ENCODE data around the gene DNAJA2.

The DNAJA2 gene

DNA sequence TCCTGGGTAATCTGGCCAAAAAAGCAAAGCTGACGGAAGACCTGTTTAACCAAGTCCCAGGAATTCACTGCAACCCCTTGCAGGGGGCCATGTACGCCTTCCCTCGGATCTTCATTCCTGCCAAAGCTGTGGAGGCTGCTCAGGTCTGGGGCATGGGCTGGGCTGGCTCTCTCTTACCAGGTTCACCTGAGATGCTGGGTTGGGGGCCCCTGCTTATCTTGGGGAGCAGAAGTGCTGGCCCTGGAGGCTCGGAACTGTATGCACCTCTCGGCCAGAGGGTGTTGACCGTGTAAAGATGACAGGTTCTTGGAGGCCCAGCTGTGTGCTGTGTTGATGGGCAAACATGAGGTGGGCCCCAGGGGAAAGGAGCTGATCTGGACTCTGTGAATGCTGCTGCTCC, 49.1 kb downstream of the DNAJA2 start:
- DNase-seq = no peak

DNA sequence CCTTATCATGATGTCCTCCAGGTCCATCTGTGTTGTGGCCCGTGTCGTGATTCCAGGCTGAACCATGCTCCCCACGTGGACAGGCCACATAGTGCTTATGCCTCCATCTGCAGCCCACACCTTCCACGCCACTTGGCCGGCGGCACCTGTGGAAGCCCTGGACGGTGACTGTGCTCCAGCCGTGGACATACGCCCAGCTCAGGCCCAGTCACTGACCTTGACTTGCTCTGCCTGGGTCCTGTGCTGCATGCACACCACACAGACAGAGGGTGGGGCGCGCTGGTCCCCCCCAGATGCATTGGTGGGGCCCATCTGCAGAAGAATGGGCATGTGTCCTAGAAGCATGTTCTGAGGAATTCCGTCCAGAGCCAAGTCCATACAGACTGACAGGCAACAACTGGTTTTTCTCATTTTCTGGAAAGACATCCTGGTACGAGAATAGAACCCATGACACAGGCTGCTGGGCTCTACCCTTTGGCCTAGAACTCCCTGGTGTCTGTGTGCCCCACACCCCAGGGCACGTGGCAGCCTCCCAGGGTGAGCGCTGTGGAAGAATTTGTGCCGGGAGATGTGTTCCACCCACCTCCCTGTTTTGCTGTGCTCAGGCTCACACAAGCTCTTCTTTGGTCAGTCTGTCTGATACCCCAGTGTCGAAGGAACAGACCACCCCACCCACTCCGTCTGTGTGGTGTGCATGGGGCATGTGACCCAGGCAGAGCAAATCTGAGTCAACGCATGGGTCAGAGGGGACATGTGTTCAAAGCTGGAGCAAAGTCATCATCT, 49.8 kb downstream of the DNAJA2 start:
- no peak for DNase-seq

DNA sequence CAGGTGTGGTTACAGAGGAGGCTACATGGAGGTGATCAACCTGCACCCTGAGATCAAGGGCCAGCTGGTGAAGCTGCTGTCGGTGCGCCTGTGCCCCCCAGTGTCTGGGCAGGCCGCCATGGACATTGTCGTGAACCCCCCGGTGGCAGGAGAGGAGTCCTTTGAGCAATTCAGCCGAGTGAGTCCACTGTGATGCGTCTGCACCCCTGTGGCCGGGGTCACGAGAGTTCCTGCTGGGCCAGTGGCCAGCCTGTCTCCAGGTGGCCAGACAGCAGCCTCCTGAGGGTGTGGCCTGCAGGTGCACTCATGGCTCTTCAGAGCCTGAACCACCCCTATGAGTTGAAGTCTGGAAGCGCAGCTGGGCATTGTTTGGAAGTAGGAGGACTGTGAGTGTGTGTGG, 51.2 kb downstream of the DNAJA2 start:
- DNase-seq = no peak

DNA sequence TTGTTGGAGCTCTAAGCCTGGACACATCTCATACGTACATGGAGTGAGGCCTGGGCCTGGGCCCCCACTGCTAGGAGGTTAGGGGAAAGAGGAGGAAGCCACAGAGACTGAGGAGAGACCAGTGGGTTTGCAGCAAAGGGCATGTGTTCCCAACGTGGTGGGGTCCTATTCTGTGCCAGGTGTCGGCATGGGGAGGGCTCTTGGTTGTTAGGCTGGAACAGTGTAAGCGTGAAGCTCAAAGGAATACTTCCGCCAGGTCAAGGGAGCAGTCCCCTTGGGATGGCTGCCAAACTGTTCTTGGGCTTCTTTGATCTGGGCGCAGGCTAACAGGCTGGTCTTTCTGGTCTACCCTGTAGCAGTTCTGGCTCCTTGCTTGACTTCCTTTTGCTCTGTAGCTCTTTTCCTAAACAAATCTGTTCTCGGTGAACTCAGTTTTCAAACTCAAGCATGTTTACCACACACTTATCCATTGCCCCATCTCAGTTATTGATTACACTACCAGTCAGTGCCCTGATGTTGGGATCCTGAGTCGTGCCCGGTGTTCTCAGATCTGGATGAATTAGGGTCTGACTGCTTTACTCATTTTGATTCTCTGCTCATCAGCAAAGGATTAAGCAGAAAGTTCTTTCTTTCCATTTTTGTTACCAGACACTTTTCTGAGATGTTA, 52.9 kb downstream of the DNAJA2 start:
- no peak for DNase-seq

DNA sequence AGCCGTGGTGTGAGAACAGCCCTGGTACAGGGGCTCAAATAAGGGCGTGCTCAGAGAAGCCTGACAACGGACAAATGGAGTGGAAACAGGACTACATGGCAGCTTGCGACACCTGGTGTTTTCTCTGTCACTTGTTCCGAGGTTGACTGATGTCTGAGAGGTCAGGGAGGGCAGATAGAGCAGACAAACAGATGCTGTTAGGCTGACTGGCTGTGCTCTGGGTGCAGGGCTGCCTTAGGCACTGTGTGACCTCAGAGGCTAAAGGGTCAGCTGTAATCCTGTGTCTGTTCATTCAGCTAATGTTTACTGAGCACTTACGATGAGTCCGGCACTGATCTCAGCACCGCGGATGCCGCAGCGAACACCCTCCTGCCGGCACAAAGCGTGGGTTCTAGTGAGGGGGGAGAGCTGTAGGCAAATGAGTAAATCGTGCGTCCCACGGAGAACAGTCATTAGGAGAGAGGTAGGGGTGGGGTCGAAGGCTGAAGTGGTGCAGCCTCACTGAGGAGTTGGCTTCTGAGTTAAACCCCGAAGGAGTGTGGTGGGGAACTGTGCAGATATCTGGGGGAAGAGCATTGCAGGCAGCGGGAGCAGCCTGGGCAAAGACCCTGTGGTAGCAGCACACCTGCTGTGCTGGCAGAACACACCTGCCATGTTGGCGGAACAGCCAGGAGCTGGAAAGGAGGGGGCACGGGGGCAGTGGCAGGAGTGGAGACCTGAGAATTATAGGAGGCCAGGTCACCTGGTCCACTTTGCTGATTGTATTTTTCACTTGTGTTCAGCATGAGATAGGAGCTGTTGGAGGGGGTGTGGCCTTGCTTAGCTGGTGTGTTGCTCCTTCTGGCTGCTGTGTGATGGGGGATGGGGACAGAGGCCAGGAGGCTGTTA, 54.3 kb downstream of the DNAJA2 start:
- no peak for DNase-seq

DNA sequence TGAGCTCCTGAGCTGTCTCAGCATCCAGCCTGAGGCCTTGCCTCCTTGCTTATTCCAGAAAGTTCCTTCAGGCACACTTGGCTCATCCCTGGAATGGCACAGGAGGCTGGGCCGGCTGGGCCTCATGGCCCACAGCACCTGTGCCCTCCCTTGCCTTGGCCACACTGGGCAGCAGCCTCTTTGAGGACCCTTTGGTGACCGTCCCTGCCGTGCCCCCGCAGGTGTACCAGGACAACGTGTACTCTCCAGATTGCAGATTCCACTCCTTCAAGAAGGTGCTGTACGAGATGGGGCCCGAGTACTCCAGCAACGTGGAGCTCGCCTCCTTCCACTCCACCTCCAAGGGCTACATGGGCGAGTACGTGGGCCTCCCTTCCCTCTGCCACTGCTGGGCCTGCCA, 55.1 kb downstream of the DNAJA2 start:
- DNase-seq = no peak

DNA sequence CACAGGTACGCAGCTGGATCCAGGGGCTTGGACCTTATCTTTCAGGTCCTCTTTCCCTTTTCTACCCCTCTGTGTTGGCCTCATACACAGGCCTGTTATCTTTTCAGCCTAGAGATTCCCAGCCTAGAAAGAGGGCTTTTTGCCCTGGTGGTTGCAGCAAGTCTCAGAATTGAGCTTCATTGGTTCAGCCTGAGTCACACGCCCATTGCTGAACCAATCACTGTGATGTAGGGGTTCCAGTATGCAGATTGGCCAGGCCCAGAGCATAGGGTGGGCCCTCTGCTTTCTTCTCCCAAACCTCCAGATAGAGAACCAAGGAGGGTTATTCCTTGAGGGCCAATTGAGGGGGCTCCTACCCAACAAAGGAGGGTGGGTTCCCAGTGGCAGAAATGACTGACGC, 56.5 kb downstream of the DNAJA2 start:
- DNase-seq = no peak

DNA sequence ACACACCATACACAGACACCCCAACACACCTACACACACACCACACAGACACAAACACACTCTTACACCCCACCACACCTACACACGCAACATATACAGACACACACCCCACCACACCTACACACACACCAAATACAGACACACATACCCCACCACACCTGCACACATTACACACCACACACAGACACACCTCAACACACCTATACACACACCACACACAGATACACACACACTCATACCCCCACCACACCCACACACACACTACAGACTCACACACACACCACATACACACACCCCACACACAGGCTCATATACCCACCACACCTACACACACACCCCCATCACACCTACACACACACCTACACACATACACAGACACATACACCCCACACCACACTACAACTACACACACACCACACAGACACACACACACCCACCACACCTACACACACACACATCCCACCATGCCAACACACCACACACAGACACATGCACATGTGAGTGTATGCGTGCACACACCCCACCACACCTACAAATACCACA, 57.9 kb downstream of the DNAJA2 start:
- no peak for DNase-seq

DNA sequence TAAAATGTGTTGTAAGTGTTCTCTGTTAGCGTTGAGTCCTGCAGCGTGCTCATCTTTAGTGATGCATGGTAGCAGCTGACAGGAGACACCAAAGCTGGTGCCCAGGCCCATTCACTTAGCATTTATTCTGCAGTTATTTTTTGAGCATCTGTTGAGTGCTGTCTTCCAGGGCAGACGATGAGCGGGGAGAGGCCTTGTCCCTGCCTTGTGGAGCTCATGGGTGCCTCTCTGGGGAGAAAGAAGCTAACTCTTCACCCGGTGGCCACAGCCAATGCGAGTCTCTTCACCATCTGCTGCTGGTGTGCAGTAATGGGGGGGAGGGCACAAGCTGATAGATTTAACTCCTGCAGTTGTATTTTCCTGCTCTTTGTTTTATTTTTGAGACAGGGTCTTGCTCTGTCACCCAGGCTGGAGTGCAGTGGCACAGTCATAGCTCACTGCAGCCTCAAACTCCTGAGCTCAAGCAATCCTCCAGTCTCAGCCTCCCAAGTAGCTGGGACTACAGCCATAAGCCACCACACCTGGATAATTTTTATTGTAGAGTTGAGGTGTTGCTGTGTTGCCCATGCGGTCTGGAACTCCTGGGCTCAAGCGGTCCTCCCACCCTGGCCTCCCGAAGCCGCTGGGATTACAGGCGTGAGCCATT, 58.8 kb downstream of the DNAJA2 start:
- no peak for DNase-seq

DNA sequence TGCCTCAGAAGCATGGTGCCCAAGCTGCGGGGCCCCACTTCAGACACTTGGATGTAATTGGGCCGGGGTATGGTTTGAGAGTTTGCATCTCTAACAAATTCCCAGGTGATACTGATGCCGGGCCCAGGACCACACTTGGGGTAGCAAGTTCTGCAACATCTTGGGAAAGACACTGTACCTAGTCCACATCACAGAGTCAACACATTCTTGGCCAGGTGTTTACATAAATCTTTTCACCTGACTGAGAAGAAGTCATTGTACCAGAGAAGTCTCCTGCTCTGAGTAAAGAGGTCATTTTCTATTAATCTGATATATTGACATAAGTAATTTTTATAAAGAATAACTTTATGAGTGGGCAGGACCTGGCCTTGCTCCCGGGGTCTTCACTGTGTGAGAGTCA, 61.8 kb downstream of the DNAJA2 start:
- no peak for DNase-seq

DNA sequence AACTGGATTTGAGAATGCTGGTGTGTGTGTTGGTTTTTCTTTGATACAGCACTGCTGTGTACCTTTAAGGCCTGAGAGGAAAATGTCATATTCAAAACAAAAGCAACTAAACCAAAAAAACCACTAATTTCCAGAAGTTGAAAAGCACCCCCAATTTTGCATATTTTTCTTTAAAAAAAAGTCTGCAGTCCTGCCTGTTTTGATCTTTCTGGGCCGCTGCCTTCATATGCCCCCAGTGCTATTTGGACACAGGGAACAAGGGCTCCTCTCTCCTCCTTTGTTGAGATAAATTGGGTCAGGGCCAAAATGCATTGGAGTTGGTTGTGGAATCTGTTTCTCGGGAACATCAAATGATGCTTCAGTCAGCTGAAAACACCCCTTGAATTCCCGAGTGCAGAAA, 62.4 kb downstream of the DNAJA2 start:
- DNase-seq = peak; percentile 31

DNA sequence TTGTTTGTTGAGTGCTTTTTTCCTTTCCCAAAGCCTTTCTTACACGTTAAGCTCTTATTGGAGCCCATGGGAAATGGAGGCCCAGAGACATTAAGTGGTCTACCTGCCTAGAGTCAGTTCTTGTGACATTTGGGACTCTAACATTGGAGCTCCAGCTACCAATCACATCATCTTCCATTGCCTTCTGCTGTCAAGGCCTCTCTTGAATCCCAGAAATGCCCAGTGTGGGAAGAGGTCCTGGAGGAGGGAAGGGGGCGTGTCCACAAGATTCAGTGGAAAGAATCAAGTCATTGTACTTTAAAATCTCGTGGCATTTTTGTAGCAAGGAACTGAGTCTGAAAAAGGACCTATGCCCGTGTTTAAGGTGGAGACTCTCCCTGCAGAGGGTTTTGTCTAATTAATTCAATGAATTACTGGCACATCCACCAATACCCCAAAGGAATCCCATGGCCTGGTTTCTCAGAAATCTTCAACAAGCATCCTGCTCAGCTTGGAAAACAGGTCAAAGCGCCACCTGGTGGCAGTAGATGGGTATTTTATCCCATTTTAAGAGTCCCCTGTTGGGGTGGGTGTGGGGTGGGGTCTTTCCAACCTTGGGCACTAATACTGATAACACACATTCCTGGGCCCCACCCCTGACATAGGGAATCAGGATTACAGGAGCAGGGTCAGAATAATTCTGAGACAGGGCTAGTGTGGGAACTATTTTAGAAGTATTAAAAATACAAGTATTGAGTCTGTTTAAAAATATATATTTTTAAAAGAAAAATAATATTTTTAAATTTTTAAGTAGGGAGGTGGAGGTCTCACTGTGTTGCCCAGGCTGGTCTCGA, 64.7 kb downstream of the DNAJA2 start:
- DNase-seq = peak; percentile 65

DNA sequence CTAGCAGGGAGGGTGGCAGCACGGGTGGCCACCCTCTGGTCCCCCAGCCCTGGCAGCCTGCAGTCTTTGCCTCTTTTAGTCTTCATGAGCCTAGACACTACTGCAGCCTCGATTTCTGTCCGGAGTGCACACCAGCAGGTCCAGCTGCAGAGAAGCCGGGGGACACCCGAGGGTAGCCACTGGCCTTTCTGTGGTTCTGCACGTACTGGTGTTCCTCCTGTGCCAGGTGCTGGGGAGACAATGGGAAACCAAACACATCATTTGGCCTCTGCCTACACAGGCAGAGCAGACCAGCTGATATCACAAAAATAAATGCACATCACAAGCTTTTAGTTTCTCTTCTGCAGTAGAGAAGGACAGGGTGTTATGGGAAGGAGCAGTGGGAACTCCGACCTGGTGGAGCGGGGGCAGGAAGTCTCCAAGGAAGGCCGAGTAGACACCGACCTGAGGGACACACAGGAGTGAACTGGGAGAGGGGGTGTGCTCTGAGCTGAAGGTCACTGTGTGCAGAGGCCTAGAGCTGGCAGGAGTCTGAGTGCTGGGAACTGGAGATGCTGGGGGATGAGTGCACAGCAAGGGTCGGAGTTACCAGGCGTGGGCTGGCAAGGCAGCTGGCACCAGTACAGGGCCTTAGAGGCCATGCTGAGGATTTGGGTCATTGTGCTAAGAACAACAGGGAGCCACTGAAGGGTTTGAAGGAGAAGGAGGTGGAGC, 66.3 kb downstream of the DNAJA2 start:
- DNase-seq = no peak

DNA sequence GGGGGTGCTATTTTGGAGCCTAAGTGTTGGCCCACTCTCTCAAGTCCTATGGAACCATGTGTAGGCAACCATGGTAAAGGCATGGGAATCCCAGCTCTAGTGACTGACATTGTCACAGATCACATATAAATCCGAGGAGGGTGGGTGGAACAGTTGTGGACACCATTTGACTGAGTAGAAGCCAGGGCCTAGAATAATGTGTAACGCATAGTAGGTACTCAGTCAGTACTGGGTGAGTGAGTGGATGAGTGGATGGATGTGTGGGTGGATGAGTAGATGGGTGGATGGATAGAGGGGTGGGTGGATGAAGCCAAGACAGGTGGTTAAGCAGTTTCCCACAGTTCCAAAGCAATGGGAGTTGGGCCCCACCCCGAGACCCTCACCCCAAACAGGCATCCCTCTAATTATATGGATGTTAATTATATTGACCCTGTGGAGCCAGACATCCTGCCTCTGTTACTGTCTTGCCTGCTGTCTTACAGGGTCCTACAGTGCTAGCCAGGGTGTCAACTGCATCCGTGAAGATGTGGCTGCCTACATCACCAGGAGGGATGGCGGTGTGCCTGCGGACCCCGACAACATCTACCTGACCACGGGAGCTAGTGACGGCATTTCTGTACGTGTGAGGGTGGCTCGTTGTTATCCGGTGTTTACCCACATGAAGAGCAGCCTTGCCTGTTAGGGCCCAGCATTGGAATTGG, 67.0 kb downstream of the DNAJA2 start:
- no peak for DNase-seq
